ENCODE measurements around the gene EPHB2.
A peak's percentile ranks its signal among the peaks of the same experiment; 100 is the strongest.

EPHB2 gene

GRCh38 chr1:22860883-22861385 lies 150.3 kb downstream of the EPHB2 start:
- no peak for DNase-seq (ENCODE audit: low spot score)

GRCh38 chr1:22861764-22862440 lies 151.3 kb downstream of the EPHB2 start:
- DNase-seq (ENCODE audit: low spot score), result peak; percentile 59

GRCh38 chr1:22862752-22863151 lies 152.1 kb downstream of the EPHB2 start:
- DNase-seq (ENCODE audit: low spot score), result no peak

GRCh38 chr1:22863766-22864165 lies 153.1 kb downstream of the EPHB2 start:
- no peak for DNase-seq (ENCODE audit: low spot score)

GRCh38 chr1:22864886-22865285 lies 154.2 kb downstream of the EPHB2 start:
- DNase-seq (ENCODE audit: low spot score), result no peak

- no peak for DNase-seq (ENCODE audit: low spot score)
Observed at GRCh38 chr1:22865736-22866135, 155.1 kb downstream of the EPHB2 start.

GRCh38 chr1:22866868-22867267 lies 156.2 kb downstream of the EPHB2 start:
- DNase-seq (ENCODE audit: low spot score), result no peak

- no peak for DNase-seq (ENCODE audit: low spot score)
Observed at GRCh38 chr1:22868331-22868730, 157.7 kb downstream of the EPHB2 start.

- DNase-seq (ENCODE audit: low spot score), result no peak
Observed at GRCh38 chr1:22869325-22869724, 158.7 kb downstream of the EPHB2 start.

GRCh38 chr1:22870201-22870871 lies 159.7 kb downstream of the EPHB2 start:
- DNase-seq (ENCODE audit: low spot score), result no peak

- no peak for DNase-seq (ENCODE audit: low spot score)
Observed at GRCh38 chr1:22872981-22873664, 162.5 kb downstream of the EPHB2 start.

GRCh38 chr1:22874785-22875184 lies 164.1 kb downstream of the EPHB2 start:
- no peak for DNase-seq (ENCODE audit: low spot score)

- DNase-seq (ENCODE audit: low spot score), result no peak
Observed at GRCh38 chr1:22875241-22875640, 164.6 kb downstream of the EPHB2 start.

GRCh38 chr1:22875841-22876240 lies 165.2 kb downstream of the EPHB2 start:
- peak; percentile 30 for DNase-seq (ENCODE audit: low spot score)

GRCh38 chr1:22876359-22877111 lies 165.9 kb downstream of the EPHB2 start:
- DNase-seq (ENCODE audit: low spot score), result no peak

GRCh38 chr1:22877112-22877915 lies 166.7 kb downstream of the EPHB2 start:
- no peak for DNase-seq (ENCODE audit: low spot score)

- DNase-seq (ENCODE audit: low spot score), result no peak
Observed at GRCh38 chr1:22877980-22878379, 167.3 kb downstream of the EPHB2 start.

GRCh38 chr1:22878626-22879025 lies 168.0 kb downstream of the EPHB2 start:
- DNase-seq (ENCODE audit: low spot score), result no peak

GRCh38 chr1:22879445-22879844 lies 168.8 kb downstream of the EPHB2 start:
- DNase-seq (ENCODE audit: low spot score), result no peak

- DNase-seq (ENCODE audit: low spot score), result no peak
Observed at GRCh38 chr1:22880174-22880601, 169.5 kb downstream of the EPHB2 start.

GRCh38 chr1:22883406-22883805 lies 172.8 kb downstream of the EPHB2 start:
- no peak for DNase-seq (ENCODE audit: low spot score)

Data from globus pallidus (tissue), 1 donor.